Activated naive CD8-positive, alpha-beta T cell treated with anti-CD3 and anti-CD28 coated beads, Interleukin-2, amount 10 ng/mL, durations not matched to agents 7 days and 5 days (primary cell): Measurements from ENCODE around the gene ECM1. TPM values are rescaled to one million over a fixed set of nuclear protein-coding genes. Genes with fewer than 3 reads are reported as not detected.
A peak's percentile ranks its signal among the peaks of the same experiment; 100 is the strongest.

ENCODE experiments used
- ATAC-seq: fragments of 150-1000 bp; cut with Tn5 transposase; one replicate; pipeline ENCODE4 v1.10.0; 2021; ENCODE audit warnings: low read depth, moderate library complexity
- POLR2A ChIA-PET: fragments of 350-600 bp; sonication (Branson Sonifier 250); formaldehyde crosslinking; loops from one replicate; lab custom pipeline; 2021; ENCODE audit warnings: antibody characterized with exemption; lab: Charles Lee
- DNase-seq: peaks from one replicate; pipeline ENCODE4 v3.0.0; 2021
- H3K27ac Mint-ChIP-seq: one replicate; pipeline ENCODE4 v1.8.0; 2022; ENCODE audit warnings: mild to moderate bottlenecking, mixed read lengths
- H3K27me3 Mint-ChIP-seq: one replicate; pipeline ENCODE4 v1.8.0; 2022; ENCODE audit warnings: mild to moderate bottlenecking, moderate library complexity, mixed read lengths
- H3K36me3 Mint-ChIP-seq: one replicate; pipeline ENCODE4 v1.8.0; 2021; ENCODE audit warnings: mild to moderate bottlenecking, mixed read lengths
- H3K4me1 Mint-ChIP-seq: one replicate; pipeline ENCODE4 v1.8.0; 2021; ENCODE audit warnings: mixed read lengths
- H3K4me3 Mint-ChIP-seq: one replicate; pipeline ENCODE4 v1.8.0; 2022; ENCODE audit warnings: mild to moderate bottlenecking, moderate library complexity, mixed read lengths
- H3K9me3 Mint-ChIP-seq: one replicate; pipeline ENCODE4 v1.8.0; 2021; ENCODE audit warnings: mixed read lengths
- total RNA-seq, 2 experiments: library from RNA; stranded (reverse); gene quantifications; one replicate each; pipeline ENCODE4 v1.2.3, GENCODE V29; 2021

Gene ECM1
- total RNA-seq, 2 experiments from 2014 or later: 1.4 to 1.7 TPM

- DNase-seq: no peak
Observed at GRCh38 chr1:150551051-150551783, 43.3 kb downstream of the ECM1 start.

GRCh38 chr1:150551784-150552127 is 43.8 kb downstream of the ECM1 start:
- ATAC-seq (no peak), DNase-seq (no peak)
- H3K4me1 Mint-ChIP-seq: peaks cover 16% of the 10 kb centered on the region
- peaks cover 30% of the 10 kb centered on the region for H3K27me3 Mint-ChIP-seq
- H3K4me3 Mint-ChIP-seq: no peak overlapping the region
- no peak overlapping the region for H3K27ac Mint-ChIP-seq
- POLR2A ChIA-PET: interaction anchor here (0.7 to 2.4 kb wide), 5 partner anchors 9 to 318 kb away, joined by 3 to 22 read pairs (median 4); partner anchors contain the start of genes ENSA and MCL1
- no peaks in the 10 kb centered on the region for H3K9me3 Mint-ChIP-seq
- no peaks in the 10 kb centered on the region for H3K36me3 Mint-ChIP-seq

More at GRCh38 chr1:150551051-150551783, 43.3 kb downstream of the ECM1 start:
- POLR2A ChIA-PET: interaction anchor here (0.7 to 2.4 kb wide), 6 partner anchors 8 to 318 kb away, joined by 3 to 22 read pairs (median 4); partner anchors contain the start of genes ENSA and MCL1
- no peak overlapping the region for H3K27ac Mint-ChIP-seq
- no peak for ATAC-seq
- H3K36me3 Mint-ChIP-seq: no peaks in the 10 kb centered on the region
- H3K4me3 Mint-ChIP-seq: no peak overlapping the region
- H3K9me3 Mint-ChIP-seq: no peaks in the 10 kb centered on the region
- peaks cover 18% of the 10 kb centered on the region for H3K4me1 Mint-ChIP-seq
- peaks cover 35% of the 10 kb centered on the region for H3K27me3 Mint-ChIP-seq

DNA sequence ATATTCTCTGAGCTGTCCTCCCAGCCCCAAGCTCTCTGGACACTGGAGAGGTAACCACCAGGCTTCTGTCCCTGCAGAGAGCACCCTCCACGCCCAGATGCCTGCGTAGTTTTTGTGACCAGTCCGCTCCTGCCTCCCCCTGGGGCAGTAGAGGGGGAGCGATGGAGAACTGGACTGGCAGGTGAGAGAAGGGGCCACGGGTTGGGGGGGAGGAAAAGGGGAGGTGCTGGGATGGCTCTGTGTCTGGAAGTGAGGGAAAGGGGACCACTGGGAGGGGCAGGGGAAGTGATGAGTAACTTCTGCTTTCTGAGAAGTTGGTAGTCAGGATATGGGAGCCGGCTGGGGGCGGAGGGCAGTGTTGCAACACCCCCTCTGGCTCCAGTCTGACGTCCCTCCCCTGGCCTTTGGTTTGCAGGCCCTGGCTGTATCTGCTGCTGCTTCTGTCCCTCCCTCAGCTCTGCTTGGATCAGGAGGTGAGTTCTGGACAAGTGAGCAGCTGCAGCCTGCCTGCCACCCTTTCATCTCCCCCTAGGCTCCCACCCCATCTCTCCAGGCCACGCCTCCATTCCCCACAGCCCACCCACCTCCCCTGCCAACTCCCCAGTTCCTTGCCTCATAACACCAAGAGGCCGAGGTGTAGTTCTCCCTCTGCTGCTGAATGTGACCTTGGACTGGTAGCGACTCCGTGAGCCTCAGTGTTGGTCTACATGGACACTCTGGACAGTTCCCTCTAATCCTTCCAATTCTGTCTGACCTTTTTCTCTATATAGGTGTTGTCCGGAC is 44.4 kb downstream of the ECM1 start:
- ATAC-seq (no peak), DNase-seq (no peak)
- Mint-ChIP-seq H3K36me3 (no peaks in the 10 kb centered on the region), H3K4me3 (no peak overlapping the region), H3K9me3 (no peaks in the 10 kb centered on the region), H3K27ac (peak overlapping the region; percentile 64), H3K27me3 (peaks cover 25% of the 10 kb centered on the region), H3K4me1 (peaks cover 16% of the 10 kb centered on the region)
- POLR2A ChIA-PET: interaction anchor here (0.7 to 2.4 kb wide), 5 partner anchors 9 to 317 kb away, joined by 3 to 22 read pairs (median 4); partner anchors contain the start of genes ENSA and MCL1

DNA sequence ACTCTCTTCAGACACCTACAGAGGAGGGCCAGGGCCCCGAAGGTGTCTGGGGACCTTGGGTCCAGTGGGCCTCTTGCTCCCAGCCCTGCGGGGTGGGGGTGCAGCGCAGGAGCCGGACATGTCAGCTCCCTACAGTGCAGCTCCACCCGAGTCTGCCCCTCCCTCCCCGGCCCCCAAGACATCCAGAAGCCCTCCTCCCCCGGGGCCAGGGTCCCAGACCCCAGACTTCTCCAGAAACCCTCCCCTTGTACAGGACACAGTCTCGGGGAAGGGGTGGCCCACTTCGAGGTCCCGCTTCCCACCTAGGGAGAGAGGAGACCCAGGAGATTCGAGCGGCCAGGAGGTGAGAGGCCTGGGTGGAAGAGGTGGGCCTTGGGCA is 45.0 kb downstream of the ECM1 start:
- Mint-ChIP-seq H3K27me3 (peaks cover 22% of the 10 kb centered on the region), H3K36me3 (no peaks in the 10 kb centered on the region), H3K4me3 (no peak overlapping the region), H3K4me1 (peaks cover 16% of the 10 kb centered on the region), H3K9me3 (no peaks in the 10 kb centered on the region), H3K27ac (peak overlapping the region; percentile 64)
- ATAC-seq (no peak), DNase-seq (no peak)
- POLR2A ChIA-PET: interaction anchor here (2.4 kb wide), 1 partner anchor 8 kb away, joined by 22 read pairs; no protein-coding TSS in a partner anchor

DNA sequence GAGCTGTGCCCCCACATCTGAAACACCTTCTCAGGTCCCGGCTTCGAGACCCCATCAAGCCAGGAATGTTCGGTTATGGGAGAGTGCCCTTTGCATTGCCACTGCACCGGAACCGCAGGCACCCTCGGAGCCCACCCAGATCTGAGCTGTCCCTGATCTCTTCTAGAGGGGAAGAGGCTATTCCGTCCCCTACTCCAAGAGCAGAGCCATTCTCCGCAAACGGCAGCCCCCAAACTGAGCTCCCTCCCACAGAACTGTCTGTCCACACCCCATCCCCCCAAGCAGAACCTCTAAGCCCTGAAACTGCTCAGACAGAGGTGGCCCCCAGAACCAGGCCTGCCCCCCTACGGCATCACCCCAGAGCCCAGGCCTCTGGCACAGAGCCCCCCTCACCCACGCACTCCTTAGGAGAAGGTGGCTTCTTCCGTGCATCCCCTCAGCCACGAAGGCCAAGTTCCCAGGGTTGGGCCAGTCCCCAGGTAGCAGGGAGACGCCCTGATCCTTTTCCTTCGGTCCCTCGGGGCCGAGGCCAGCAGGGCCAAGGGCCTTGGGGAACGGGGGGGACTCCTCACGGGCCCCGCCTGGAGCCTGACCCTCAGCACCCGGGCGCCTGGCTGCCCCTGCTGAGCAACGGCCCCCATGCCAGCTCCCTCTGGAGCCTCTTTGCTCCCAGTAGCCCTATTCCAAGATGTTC is 45.6 kb downstream of the ECM1 start:
- no peaks in the 10 kb centered on the region for H3K36me3 Mint-ChIP-seq
- POLR2A ChIA-PET: interaction anchor here (0.8 kb wide), 1 partner anchor 76 kb away, joined by 3 read pairs; the partner anchor contains the start of gene ENSA
- no peak overlapping the region for H3K4me3 Mint-ChIP-seq
- H3K9me3 Mint-ChIP-seq: no peaks in the 10 kb centered on the region
- H3K27me3 Mint-ChIP-seq: peaks cover 18% of the 10 kb centered on the region
- peaks cover 14% of the 10 kb centered on the region for H3K4me1 Mint-ChIP-seq
- DNase-seq: no peak
- ATAC-seq: no peak
- no peak overlapping the region for H3K27ac Mint-ChIP-seq

GRCh38 chr1:150554086-150554452 is 46.2 kb downstream of the ECM1 start:
- peaks cover 18% of the 10 kb centered on the region for H3K27me3 Mint-ChIP-seq
- DNase-seq (no peak), ATAC-seq (no peak)
- H3K9me3 Mint-ChIP-seq: no peaks in the 10 kb centered on the region
- H3K36me3 Mint-ChIP-seq: no peaks in the 10 kb centered on the region
- POLR2A ChIA-PET: interaction anchor here (0.8 kb wide), 1 partner anchor 75 kb away, joined by 3 read pairs; the partner anchor contains the start of gene ENSA
- no peak overlapping the region for H3K27ac Mint-ChIP-seq
- H3K4me3 Mint-ChIP-seq: no peak overlapping the region
- H3K4me1 Mint-ChIP-seq: peaks cover 14% of the 10 kb centered on the region

GRCh38 chr1:150555198-150555970 is 47.5 kb downstream of the ECM1 start:
- ATAC-seq (no peak), DNase-seq (no peak)
- Mint-ChIP-seq H3K9me3 (no peaks in the 10 kb centered on the region), H3K4me3 (no peak overlapping the region), H3K36me3 (no peaks in the 10 kb centered on the region), H3K4me1 (peaks cover 15% of the 10 kb centered on the region), H3K27ac (no peak overlapping the region), H3K27me3 (peaks cover 12% of the 10 kb centered on the region)
- POLR2A ChIA-PET: no interaction called here

DNA sequence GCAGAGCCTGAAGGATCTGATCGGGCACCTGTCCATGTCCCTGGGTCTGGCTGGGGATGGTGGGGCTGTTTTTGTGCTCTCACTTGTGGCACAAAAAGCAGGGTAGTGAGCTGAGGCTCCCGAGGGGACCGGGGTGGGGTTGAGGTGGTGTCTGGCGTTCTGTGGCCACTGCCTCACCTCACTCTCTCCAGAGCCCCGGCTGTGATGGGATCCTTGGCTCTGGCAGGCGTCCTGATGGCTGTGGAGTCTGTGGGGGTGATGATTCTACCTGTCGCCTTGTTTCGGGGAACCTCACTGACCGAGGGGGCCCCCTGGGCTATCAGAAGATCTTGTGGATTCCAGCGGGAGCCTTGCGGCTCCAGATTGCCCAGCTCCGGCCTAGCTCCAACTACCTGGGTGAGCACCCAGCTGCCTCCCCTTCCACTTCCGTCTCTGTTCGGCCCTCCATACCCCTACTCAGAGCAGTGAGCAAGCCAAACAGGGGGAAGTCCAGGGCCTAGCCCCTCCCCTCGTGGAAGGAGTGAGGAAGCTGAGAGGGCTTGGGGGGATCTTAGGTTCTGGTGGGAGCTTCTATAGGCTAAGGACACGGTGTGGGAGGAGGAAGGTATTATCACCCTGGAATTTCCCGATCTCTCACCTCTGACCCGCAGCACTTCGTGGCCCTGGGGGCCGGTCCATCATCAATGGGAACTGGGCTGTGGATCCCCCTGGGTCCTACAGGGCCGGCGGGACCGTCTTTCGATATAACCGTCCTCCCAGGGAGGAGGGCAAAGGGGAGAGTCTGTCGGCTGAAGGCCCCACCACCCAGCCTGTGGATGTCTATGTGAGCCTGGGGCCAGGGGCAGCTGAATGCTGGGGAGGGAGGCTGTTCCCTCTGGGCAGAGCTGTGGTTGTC is 48.3 kb downstream of the ECM1 start:
- no peak overlapping the region for H3K4me3 Mint-ChIP-seq
- no peaks in the 10 kb centered on the region for H3K36me3 Mint-ChIP-seq
- DNase-seq: no peak
- peaks cover 18% of the 10 kb centered on the region for H3K4me1 Mint-ChIP-seq
- H3K9me3 Mint-ChIP-seq: no peaks in the 10 kb centered on the region
- H3K27me3 Mint-ChIP-seq: peaks cover 8% of the 10 kb centered on the region
- POLR2A ChIA-PET: interaction anchor here (0.7 to 1.3 kb wide), 2 partner anchors 11 to 15 kb away, joined by 3 to 4 read pairs; no protein-coding TSS in a partner anchor
- H3K27ac Mint-ChIP-seq: peak overlapping the region; percentile 58
- no peak for ATAC-seq

DNA sequence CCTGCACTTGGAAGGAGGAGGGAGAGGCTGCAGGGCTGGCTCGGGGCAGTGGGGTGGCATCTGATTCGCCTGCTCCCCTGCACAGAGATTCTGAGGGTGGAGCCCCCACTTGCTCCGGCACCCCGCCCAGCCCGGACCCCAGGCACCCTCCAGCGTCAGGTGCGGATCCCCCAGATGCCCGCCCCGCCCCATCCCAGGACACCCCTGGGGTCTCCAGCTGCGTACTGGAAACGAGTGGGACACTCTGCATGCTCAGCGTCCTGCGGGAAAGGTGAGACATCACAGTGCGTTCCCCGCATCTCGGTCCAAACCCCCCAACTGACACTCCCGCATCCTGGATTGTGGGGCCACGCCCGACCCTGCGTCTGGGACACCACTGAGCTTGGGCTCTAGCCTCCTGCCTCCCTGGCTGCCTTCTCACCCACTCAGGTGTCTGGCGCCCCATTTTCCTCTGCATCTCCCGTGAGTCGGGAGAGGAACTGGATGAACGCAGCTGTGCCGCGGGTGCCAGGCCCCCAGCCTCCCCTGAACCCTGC is 49.2 kb downstream of the ECM1 start:
- peaks cover 2% of the 10 kb centered on the region for H3K27me3 Mint-ChIP-seq
- ATAC-seq (no peak), DNase-seq (no peak)
- H3K27ac Mint-ChIP-seq: no peak overlapping the region
- H3K36me3 Mint-ChIP-seq: no peaks in the 10 kb centered on the region
- H3K9me3 Mint-ChIP-seq: no peaks in the 10 kb centered on the region
- no peak overlapping the region for H3K4me3 Mint-ChIP-seq
- H3K4me1 Mint-ChIP-seq: peaks cover 18% of the 10 kb centered on the region
- POLR2A ChIA-PET: interaction anchor here (0.7 to 1.3 kb wide), 2 partner anchors 10 to 14 kb away, joined by 3 to 4 read pairs; no protein-coding TSS in a partner anchor

DNA sequence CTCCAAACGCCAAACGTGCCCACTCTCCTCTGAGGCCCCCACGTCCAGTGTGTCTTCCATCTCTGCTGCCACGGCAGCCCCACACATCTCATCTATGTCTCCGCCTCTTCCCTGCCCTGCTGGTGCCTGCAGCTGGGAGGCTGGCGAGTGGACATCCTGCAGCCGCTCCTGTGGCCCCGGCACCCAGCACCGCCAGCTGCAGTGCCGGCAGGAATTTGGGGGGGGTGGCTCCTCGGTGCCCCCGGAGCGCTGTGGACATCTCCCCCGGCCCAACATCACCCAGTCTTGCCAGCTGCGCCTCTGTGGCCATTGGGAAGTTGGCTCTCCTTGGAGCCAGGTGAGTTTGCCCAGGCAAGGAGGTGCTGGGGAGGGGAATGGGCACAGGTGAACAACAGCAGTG is 49.9 kb downstream of the ECM1 start:
- no peaks in the 10 kb centered on the region for H3K9me3 Mint-ChIP-seq
- H3K27ac Mint-ChIP-seq: no peak overlapping the region
- ATAC-seq (no peak), DNase-seq (no peak)
- POLR2A ChIA-PET: interaction anchor here (13.9 kb wide), 1 partner anchor 18 kb away, joined by 1003 read pairs; the partner anchor contains the start of gene MCL1
- H3K4me1 Mint-ChIP-seq: peaks cover 16% of the 10 kb centered on the region
- no peaks in the 10 kb centered on the region for H3K27me3 Mint-ChIP-seq
- peaks cover 2% of the 10 kb centered on the region for H3K36me3 Mint-ChIP-seq
- H3K4me3 Mint-ChIP-seq: no peak overlapping the region

- Mint-ChIP-seq H3K9me3 (no peaks in the 10 kb centered on the region), H3K27me3 (no peaks in the 10 kb centered on the region), H3K36me3 (peaks cover 2% of the 10 kb centered on the region), H3K4me1 (peaks cover 21% of the 10 kb centered on the region), H3K27ac (no peak overlapping the region), H3K4me3 (no peak overlapping the region)
- DNase-seq: no peak
- POLR2A ChIA-PET: interaction anchor here (13.9 kb wide), 1 partner anchor 17 kb away, joined by 1003 read pairs; the partner anchor contains the start of gene MCL1
- ATAC-seq: no peak
Observed at GRCh38 chr1:150558303-150558704, 50.4 kb downstream of the ECM1 start.
